Fibroblast of peridontal ligament (primary cell): ENCODE measurements around the gene SLC38A7.

Experiments used
- DNase-seq: peaks from one replicate; pipeline ENCODE4 v3.0.0-alpha.2; 2010; ENCODE audit errors: extremely low read depth

Gene SLC38A7, protein sequence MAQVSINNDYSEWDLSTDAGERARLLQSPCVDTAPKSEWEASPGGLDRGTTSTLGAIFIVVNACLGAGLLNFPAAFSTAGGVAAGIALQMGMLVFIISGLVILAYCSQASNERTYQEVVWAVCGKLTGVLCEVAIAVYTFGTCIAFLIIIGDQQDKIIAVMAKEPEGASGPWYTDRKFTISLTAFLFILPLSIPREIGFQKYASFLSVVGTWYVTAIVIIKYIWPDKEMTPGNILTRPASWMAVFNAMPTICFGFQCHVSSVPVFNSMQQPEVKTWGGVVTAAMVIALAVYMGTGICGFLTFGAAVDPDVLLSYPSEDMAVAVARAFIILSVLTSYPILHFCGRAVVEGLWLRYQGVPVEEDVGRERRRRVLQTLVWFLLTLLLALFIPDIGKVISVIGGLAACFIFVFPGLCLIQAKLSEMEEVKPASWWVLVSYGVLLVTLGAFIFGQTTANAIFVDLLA

DNA sequence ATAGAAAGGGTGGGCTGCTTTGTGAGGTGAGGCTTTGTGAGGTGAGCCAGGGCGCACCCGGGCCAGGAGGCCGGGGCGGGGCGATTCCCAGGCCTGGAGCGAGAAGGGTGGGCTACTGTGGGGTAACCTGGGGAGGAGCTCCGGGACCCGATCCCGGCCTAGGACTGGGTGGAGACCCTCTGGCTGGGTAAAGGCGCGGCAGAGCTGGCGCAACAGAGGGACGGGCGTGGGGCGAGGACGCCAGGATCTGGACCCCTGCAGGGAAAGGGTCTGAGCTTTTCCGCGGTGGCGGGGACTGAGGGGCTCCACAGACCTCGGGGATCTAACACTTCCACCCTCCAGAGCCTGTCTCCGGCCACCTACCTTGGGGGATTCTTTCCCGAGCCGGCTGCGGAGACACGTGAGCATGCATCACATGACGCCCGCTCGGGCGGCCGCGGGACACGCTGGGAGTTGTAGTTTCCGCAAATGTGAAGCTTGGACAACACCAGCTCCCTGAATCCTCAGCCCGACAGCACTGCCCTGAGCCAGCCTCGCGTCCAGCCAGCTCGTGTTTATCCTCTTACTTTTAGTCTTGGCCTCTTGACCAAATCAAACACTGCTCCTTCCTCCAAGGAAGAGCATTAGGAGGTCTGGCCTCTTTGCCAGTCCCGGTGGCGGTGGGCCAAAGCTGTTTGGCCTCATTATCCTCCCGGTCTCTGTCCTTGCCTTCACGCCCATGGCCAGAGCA, at the start of gene SLC38A7:
Gene SLC38A7 (minus strand): TSS at position 417 of the 730 bp plus-strand sequence. CDS start 4,644 bp downstream, outside the sequence.
- peak; percentile 79 for DNase-seq

DNA sequence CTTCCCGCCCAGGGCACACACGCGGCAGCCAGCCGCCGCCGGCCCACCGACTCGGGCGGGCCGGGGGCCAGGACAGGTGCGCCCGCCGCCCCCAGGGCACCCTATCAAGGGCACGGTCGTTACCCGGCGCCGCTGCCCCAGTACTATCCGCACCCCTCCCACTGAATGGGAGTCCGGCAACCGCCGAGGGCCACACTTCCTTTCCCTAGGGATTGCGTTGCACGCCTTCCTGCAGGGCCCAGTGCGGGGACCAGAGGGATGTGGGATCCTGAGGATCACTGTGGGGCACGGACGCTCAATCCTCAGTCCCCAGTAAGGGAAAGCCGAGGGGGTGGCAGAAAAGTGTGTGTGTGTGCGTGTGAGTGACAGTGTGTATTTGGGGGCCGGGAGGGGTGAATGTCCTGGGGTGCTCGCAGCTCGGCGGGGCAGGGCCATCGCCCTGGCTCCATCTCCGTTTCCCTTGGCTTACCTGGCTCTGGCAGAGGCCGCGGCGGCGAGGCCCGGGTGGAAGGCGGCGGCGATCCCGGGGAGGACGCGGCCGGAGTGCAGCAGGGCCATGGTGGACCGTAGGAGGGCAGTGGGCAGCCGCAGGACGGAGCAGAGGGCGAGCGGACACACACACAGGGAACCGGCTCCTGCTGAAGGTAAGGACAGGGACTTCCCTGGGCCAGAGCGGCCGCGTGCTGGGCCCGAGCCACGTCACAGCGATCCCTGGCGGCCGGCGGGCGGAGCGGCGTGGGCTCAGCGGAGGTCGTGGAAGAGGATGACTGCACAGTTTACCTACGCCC, 49.3 kb upstream of the SLC38A7 start, which contains the start of gene GOT2:
Gene GOT2 (minus strand): TSS at position 646 of the 788 bp plus-strand sequence. CDS start 88 bp downstream, at position 558.
- DNase-seq, result peak; percentile 67

DNA sequence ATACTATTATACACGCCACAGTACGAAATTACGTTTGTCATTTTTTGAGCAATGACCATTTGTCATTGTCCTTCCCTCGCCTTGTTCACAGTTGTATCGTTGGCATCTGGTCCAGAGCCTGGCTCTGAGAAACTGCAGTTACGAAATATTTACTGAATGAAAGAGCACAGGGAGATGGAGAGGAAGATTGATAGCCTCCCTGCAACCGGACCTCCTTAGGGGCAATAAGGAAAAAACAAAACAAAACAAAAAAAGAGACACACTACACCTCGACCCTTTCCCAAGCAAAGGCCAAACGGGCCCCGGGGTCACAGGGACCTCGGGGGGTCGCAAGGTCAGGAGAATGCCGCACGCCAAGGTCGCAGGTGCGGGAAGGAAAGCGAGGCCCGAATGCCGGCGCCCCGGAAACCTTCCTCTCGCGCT, 48.7 kb upstream of the SLC38A7 start:
- peak; percentile 15 for DNase-seq

DNA sequence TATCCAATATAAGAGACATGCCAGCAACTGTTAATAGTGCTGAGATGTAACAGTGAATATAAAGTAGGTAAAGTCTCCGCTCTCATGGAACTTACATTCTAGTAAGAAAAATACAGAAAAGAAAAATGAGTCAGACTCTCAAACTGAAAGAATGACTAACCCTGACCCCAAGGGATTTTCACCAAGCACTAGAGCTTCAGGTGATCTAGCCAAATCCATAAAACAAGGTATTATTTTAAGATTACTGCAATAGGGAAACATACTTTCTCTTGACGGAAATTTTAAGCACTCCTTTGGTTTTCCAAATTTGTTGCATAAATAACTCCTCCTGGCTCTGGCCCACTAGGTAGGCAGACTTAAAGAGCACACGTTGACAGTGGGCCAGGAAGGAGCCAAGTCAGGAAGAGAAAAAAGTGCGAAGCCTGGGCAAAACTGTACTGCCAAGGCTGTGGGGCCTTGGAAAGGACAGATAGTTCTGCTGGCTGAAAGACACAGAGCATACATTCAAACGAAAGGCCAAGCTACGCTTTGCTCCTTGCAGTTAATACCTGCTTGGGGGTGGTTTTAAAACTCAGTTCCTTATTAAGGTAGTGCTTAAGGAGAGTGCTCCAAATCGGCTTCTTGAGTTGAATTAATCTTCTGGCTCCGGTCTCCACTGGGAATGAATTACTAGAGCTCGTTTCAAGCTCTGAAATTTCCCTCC, 48.1 kb upstream of the SLC38A7 start:
- DNase-seq, result peak; percentile 54

DNA sequence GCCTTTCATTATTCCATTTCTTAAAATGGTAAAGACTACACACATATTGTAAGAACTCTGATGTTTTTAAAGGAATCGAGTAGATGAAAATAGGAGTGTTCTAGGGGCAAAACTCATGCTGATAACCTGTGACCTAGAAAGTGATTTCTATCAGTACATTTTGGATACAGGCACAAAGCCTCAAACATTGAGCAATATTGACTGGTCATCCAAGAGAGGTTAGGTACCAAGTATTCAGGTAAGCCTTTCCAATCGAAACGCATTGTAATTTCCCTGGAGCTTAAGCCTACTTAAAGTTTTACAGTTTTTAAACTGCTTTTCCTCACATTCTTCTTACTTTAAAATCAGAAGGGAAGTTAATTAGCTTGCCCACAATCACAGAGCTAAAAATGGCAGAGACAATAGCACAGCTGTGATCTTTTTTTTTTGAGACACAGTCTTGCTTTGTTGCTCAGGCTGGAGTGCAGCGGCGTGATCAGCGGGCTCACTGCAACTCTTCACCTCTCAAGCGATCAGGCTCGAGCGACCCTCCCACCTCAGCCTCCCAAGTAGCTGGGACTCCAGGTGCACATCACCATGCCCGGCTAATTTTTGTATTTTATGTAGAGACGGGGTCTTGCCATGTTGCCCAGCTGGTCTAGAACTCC, 46.3 kb upstream of the SLC38A7 start:
- DNase-seq, result no peak

DNA sequence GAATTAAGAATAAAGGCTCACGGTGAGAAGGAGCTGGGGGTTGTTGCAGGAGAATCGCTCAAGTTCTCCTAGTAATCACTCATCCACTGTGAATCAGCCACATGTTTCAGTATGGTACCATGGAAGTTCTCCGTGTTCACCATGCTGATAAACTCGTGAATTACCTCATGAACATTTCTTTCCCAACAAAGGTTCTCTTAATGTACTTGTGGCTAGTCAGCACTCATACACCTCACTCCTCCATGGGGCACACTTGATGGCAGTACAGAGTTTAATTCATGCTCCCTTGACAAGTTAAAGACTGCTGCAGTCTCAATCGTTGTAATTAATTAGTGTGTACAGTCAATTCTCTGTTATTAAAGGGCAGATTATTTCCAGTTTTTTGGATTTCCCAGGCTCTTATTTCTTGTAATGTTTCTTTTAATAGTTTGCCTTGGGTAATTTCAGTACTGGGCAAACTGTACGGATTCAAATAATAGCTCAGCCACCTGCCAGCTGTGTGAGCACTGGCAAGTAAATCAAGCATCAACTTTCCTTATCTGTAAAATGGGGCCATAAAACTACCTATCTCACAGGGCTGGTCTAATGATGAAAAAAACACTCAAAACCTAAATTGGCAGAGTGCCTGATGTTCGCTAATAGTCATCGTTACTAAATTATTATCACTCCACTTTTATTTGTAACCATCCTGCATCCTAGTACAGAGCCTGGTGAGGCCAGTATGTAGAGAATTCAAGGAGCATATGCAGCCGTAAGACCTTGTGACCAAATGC, 43.4 kb upstream of the SLC38A7 start:
- DNase-seq, result no peak

DNA sequence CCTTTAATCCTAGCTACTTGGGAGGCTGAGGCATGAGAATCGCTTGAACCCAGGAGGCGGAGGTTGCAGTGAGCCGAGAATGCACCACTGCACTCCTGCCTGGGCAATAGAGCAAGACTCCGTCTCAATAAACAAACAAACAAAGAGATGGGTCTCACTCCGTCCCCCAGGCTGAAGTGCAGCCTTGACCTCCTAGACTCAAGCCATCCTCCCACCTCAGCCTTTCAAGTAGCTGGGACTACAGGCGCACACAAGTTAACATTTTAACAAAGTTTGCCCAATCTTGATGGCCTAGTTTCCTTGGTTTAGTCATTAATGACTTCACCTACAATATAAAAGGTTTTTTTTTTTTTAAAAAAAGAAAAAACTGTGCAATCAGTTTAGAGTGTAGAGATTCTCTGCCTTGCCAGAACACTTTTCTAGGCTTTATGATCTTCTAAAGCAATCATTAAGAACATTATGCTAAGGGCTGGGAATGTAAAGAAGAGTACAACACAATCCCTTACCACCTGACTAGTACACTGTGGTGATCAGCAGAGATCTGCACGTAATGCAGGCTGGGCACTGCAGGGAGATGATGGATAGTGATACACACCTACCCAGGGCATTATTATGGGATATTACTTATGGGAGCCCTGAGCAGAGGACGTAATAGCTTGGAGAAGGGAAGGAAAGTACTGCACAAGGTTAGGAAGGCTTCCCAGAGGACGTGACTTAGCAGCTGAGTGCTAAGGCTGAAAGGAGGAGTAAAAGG, 42.6 kb upstream of the SLC38A7 start:
- no peak for DNase-seq

DNA sequence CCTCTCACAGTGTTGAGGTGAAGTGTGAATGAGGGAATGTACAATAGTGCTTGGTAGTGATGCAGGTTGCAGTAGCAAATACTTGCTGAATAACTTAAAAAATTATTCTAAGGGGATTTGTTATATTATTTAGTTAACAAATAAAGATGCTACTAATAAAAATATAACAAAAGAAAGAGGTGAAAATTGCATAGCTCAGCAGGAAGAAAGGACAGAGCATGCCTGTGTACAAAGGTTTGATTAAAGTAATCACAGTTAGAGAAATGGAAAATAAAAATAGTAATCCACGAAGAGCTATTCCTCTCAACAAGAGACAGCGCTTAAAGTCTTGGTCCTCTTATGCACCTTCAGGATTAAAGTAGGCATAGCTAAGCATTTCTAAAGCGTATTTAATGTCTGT, 38.5 kb upstream of the SLC38A7 start:
- no peak for DNase-seq

DNA sequence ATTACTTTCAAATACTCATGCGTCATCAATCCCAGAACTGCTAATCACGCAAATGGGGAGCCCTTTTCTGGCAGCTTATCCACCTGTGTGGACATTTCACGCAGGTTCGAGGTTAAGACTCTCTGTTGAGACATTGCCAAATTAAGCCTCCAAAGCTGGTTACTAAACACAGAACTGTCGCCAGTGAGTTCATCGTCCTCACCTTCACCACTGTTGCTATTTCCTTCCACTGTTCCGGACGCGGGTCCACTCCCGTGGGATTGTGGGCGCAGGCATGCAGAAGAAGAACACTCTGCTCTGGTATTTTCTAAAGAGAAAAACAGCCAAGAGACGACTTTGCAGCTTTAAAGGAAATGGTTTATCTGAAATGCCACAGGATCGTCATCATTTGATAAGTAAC, 33.4 kb upstream of the SLC38A7 start:
- no peak for DNase-seq

DNA sequence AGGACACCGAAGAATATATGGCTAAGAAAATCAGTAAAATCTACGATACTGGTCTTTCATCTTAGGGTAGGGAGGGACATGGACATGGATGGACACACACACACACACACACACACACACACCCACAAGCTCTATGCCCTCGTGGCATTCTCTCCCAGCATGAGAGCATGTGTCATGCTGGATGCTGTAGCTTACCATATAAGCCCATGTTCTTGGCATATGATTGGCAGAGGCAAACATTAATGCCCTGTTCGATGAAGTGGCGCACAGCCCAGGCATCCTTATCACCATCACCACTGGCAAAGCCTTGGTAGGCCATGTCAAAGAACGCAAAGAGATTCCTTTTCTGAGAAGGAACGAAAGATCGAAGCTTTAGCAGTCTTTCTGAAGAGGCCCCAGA, 31.9 kb upstream of the SLC38A7 start:
- no peak for DNase-seq

DNA sequence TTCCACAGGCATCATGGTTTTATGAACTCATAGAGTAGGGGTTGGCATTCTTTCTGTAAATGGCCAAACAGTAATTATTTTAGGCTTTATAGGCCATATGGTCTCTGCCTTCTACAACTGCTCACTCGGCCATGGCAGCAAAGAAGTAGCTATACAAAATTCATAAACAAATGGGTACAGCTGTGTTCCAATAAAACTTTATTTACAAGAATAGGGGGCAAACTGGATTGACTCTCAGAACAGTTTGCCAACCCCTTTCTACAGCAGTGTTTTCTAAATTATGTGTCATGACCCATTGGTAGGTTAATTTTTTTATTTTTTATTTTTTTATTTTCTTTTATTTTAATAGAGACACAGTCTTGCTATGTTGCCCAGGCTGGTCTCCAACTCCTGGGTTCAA, 29.2 kb upstream of the SLC38A7 start:
- no peak for DNase-seq

DNA sequence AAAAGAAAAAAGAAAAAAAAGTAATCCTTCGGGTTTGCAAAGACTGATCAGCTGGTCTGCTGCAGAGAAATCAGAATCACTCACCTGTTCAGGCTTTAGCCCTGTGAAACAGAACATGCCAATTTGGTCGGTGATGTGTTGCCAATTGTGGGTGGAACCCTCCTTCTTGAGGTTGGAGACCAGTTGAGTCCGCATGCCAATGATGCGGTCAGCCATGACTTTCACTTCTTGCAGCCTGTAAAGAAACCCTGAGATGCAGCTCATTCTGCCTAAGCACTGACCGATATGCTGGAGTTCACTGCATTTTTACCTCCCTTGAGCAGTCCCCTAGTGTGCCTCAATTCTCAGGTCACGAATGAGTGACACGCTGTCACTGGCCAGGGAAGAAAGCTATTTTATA, 24.8 kb upstream of the SLC38A7 start:
- no peak for DNase-seq

DNA sequence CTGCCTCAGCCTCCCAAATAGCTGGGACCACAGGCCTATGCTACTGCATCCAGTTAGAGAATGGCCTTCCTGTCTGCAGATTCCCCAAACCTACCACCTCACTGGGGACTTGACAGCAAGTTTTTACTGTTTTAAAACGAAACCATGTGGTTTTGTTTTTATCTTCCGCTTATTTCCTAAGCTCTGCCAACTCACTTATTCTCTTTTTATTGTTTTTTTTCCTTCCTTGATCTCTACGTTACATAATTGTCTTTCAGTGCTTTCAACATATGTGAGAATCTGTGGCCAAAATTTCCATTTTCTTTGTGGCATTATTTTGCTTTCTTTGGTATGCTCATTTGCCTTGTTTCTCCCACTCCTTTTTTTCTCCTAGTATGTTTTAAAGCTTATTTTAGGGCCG, 14.6 kb upstream of the SLC38A7 start:
- peak; percentile 38 for DNase-seq

DNA sequence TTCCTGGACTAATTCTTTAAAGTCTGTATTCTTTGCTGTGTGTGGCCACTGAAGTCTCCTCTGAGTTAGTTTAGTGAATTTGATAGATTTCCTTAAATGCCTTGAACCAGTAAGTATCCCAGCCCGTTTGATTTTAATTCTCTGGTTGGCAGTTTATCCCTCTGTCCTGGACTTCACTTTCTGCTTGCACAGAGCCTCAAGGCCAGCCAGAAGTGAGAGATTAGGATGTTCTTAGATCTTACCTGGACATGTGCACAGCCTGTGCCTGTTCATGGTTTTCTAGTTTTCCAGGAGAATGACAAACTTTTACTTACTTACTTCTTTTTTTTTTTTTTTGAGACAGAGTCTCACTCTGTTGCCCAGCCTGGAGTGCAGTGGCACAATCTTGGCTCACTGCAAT, 10.8 kb upstream of the SLC38A7 start:
- DNase-seq, result no peak

DNA sequence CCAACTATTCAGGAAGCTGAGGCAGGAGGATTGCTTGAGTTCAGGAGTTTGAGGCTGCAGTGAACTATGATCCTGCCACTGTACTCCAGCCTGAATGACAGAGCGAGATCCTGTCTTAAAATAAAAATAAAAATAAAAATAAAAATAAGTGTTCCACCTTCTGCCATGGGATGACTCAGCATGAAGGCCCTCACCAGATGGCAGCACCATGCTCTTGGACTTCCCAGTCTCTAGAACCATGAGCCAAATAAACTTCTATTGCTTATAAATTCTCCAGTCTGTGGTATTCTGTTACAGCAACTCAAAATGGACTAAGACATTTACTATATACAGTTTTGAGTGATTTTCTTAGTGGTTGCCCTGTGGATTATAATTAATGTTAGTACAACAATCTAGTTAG, 7.9 kb upstream of the SLC38A7 start:
- no peak for DNase-seq

DNA sequence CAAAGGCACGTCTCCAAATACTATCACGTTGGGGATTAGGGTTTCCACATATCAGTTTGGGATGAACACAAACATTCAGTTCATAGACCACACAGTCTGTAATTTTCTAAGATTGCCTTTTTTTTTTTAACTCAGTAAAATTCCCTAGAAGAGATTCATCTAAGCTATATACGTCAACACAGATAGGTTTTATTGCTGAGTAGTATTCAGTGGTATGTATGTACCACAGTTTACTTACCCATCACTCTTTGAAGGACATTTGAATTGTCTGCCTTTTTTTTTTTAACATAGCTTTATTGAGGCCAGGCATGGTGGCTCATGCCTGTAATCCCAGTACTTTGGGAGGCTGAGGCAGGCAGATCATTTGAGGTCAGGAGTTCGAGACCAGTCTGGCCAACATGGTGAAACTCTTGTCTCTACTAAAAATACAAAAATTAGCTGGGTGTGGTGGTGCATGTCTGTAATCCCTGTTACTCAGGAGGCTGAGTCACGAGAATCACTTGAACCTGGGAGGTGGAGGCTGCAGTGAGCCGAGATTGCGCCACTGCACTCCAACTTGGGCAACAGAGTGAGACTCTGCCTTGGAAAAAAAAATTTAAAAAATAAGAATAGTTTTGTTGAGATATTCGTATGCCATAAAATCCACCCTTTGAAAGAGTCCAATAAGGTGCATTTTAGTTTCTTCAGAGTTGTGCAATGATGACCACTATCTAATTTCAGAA, 2.6 kb upstream of the SLC38A7 start:
- peak; percentile 45 for DNase-seq

DNA sequence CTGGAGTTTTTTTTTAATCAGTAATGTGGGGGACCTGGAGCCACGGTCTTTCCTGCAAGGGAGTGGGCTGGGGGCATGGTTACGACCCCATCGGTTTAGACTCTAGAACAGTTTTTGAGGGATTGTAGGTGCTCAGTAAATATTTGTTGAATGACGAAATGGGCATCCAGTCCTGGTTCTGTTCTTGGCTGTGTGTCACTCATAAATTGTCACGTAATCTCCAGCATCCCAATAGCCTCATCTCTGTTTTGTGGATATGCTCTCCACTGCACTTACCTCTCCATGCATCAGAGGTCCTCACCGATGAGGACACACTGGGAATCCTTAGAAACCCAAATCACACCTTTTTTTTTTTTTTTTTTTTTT, 497 bp upstream of the SLC38A7 start:
- DNase-seq, result no peak

DNA sequence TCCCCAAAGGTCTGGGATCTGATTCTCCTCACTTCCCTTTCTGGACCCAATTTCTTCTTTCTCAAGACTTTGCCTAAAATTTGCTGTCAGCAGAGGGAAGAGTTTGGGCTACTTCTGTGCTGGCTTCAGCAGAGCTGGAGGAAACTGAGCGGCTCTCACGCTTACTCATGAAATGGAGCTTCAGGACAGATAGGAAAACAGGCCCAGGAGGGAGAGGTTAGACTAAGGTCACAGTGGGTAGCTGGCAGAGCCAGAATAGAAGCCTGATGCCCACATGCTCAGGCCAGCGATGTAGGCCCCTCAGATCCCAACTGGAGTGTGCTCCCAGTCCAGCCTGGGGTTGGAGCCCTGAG, 593 bp downstream of the SLC38A7 start:
- DNase-seq, result peak; percentile 33

DNA sequence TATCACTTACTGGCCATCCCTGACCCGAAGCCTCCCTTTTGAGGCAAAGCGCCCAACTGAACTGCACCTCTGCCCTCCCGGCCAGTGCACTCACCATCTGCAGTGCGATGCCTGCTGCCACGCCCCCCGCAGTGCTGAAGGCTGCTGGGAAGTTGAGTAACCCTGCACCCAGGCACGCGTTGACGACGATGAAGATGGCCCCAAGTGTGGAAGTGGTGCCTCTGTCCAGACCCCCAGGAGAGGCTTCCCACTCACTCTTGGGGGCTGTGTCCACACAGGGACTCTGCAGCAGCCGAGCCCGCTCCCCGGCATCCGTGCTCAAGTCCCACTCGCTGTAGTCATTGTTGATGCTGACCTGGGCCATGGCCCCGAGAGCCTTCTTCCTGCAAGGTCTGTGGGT, 4.8 kb downstream of the SLC38A7 start:
- no peak for DNase-seq
